Stromal cell of bone marrow (primary cell): ENCODE data around the gene APOE.
A peak's percentile ranks its signal among the peaks of the same experiment; 100 is the strongest.
"Not testable (repeated sequence)": the region's sequence is repeated elsewhere in the genome, so short reads cannot be mapped to it uniquely, and the experiment has no call there.

Experiments
- DNase-seq: peaks from one replicate; pipeline ENCODE4 v3.0.0-alpha.2; 2012; ENCODE audit warnings: low read depth

Gene APOE

DNA sequence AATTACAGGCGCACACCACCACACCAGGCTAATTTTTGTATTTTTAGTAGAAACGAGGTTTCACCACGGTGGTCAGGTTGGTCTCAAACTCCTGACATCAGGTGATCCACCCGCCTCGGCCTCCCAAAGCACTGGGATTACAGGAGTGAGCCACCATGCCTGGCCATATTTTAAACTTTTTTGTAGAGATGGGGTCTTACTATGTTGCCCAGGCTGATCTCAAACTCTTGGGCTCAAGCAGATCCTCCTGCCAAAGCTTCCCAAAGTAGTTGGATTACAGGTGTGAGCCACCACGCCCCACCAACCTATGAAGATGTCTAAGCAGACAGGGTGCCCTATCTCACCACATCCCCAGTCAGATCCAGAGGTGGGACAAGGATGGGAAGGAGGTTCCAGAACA is 6.3 kb downstream of the APOE start:
- not testable (repeated sequence) for DNase-seq

DNA sequence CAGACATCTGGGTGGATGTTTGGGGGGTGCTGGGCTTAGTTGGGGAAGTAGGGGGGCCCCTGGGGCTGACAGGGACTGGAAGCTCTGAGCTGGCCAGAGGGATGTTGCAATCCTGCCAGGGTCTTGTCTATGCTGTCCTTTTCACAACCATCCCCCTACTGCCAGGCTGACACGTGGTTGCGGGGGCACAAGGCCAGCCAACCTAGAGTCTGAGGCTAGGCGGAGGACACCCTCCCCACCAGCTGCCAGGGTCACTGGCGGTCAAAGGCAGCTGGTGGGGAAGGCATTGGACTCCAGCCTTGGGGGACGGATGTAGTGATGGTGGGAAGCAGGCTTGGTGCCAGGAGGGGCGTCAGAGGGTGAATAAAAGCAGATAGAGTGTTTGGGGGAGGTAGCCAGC is 7.3 kb downstream of the APOE start:
- no peak for DNase-seq

DNA sequence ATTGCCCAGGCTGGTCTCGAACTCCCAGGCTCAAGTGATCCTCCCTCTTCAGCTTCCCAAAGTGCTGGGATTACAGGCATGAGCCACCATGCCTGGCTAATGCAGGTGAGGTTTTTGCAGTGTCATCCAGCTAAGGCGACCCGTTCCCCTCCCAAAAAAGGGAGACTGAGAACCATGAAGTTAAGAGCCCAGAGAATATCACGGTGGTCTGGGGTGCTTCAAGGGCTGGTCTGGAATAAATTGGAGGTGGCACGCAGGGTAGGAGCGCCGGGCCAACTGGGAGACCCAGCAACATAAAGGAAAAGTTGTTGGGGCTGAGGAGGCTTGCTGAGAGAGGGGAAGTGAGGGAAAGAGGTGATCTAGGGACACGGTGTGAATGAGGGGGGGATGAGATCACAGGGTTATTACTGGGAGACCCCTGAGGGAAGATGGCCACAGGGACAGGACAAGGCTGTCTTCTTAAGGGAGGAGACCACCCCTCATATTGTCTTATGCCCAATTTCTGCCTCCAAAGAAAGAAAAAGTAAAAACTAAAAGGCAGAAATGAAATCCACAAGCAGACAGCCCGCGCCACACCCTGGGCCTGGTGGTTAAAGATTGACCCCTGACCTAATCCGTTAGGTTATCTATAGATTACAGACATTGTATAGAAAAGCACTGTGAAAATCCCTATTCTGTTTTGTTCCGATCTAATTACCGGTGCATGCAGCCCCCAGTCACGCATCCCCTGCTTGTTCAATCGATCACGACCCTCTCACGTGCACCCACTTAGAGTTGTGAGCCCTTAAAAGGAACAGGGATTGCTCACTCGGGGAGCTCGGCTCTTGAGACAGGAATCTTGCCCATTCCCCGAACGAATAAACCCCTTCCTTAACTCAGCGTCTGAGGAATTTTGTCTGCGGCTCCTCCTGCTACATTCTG is 8.2 kb downstream of the APOE start:
- DNase-seq: not testable (repeated sequence)

DNA sequence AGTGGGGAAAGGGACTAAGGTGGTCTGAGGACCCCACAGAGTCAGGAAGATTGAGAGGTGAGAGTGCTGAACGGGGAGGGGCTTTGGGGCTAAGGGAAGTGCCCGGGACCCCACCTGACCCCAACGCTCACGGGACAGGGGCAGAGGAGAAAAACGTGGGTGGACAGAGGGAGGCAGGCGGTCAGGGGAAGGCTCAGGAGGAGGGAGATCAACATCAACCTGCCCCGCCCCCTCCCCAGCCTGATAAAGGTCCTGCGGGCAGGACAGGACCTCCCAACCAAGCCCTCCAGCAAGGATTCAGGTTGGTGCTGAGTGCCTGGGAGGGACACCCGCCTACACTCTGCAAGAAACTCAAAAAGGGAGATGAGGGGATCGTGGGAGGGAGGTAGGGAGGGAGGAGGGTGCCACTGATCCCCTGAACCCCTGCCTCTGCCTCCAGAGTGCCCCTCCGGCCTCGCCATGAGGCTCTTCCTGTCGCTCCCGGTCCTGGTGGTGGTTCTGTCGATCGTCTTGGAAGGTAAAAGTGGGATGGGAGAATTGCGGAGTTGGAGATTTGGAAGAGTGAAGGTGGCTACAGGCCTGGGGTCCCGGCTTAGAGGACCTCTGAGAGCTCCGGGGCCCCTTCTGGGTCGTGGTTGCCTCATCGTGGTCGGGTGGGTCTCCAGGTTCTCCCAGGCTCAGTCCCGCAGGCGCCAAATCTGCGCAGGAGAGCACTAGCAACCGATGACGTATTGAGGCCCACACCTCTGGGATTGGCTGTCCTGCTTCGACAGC is 9.0 kb downstream of the APOE start, which contains the start of gene APOC1:
Gene APOC1 (plus strand): TSS at position 176 of the 774 bp plus-strand sequence. CDS start 284 bp downstream, at position 460.
- DNase-seq: peak; percentile 57

DNA sequence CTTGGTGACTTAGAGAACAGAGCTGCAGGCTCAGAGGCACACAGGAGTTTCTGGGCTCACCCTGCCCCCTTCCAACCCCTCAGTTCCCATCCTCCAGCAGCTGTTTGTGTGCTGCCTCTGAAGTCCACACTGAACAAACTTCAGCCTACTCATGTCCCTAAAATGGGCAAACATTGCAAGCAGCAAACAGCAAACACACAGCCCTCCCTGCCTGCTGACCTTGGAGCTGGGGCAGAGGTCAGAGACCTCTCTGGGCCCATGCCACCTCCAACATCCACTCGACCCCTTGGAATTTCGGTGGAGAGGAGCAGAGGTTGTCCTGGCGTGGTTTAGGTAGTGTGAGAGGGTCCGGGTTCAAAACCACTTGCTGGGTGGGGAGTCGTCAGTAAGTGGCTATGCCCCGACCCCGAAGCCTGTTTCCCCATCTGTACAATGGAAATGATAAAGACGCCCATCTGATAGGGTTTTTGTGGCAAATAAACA is 18.7 kb downstream of the APOE start:
- no peak for DNase-seq

DNA sequence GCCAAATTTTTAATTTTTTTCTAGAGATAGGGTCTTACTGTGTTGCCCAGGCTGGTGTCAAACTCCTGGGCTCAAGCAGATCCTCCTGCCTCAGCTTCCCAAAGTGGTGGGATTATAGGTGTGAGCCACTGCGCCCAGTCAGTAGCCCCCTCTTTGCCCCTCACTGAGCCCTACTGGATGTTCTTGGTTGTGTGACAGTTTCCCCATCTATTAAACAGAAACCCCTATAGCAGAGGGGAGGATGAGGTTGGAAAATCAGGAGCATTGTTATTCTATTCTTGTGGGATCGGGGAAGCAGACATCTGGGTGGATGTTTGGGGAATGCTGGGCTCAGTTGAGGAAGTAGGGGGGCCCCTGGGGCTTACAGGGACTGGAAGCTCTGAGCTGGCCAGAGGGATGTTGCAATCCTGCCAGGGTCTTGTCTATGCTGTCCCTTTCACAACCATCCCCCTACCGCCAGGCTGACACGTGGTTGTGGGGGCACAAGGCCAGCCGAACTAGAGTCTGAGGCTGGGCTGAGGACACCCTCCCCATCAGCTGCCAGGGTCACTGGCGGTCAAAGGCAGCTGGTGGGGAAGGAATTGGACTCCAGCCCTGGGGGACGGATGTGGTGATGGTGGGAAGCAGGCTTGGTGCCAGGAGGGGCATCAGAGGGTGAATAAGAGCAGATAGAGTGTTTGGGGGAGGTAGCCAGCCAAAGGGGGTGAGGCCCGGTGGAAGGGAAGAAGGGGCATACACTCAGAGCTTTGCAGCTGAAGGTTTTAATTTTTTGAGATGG is 19.7 kb downstream of the APOE start:
- peak; percentile 77 for DNase-seq

DNA sequence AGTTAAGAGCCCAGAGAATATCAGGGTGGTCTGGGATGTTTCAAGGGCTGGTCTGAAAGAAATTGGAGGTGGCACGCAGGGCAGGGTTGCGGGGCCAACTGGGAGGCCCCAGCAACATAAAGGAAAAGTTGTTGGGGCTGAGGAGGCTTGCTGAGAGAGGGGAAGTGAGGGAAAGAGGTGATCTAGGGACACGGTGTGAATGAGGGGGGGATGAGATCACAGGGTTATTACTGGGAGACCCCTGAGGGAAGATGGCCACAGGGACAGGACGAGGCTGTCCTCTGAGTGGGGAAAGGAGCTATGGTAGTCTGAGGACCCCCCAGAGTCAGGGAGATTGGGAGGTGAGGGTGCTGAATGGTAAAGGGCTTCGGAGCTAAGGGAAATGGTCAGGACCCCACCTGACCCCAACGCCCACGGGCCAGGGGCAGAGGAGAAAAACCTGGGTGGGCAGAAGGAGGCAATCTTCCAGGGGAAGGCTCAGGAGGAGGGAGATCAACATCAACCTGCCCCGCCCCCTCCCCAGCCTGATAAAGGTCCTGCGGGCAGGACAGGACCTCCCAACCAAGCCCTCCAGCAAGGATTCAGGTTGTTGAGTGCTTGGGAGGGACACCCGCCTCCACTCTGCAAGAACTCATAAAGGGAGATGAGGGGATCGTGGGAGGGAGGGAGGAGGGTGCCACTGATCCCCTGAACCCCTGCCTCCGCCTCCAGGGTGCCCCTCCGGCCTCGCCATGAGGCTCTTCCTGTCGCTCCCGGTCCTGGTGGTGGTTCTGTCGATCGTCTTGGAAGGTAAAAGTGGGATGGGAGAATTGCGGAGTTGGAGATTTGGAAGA is 20.9 kb downstream of the APOE start:
- not testable (repeated sequence) for DNase-seq

DNA sequence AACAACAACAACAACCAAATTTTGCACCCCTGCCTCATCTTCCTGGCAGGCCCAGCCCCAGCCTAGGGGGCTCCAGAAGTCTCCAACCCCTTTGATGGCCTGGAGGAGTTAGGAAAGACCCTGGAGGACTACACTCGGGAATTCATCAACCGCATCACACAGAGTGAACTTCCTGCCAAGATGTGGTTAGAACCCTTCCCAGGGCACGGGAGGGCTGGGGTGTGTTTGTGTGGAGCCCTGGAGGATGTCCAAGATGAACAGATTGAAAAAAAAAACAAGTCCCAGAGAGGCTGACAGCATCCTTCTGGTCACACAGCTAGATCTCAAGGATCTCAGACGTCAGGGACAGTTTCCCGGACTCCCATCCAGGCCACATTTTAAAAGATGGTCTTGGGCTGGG is 22.1 kb downstream of the APOE start:
- peak; percentile 77 for DNase-seq

DNA sequence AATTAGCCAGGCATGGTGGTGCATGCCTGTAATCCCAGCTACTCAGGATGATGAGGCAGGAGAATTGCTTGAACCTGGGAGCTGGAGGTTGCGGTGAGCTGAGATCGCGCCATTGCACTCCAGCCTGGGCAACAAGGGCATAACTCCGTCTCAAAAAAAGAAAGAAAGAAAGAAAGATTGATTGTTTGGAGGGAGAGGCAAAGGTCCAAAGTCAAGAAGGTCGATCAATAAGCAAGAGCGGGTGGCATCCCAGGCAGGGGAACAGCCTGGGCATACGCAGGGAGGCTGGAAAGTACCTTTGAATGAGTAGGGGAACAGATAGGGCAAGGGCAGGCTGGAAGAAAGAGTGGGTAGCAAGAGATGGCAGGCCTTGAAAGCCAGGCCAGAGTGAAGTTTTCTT is 24.5 kb downstream of the APOE start:
- DNase-seq: no peak

DNA sequence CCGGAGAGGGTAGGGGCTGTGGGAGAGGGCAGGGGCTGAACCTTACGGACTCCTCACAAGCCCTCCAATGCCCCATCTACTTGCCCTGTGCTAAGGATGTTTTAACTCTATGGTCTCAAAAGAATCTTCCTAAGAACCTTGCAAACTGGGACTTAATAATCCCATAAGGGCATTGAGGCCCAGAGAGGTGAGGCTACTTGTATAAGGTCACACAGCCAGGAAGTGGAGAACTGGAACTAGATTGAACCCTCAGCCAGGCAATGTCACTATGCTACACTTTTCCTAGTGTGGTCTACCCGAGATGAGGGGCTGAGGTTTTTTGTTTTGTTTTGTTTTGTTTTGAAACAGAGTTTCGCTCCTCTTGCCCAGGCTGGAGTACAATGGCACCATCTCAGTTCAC is 25.9 kb downstream of the APOE start:
- DNase-seq: no peak

DNA sequence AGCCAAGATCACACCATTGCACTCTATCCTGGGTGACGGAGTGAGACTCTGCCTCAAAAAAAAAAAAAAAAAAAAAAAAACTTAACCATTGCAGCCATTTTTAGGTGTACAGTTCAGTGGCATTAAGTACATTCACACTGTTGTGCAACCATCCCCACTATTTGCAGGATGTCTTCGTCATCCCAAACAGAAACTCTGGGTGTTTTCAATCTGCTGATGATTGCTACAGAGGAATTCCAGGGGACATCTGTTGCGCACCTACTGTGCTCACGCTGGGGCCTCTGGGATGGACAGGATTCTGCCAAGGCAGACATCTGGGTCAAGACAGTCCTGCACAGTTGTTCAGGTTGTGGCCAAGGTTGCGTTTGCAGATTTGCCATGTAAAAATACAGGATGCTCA is 34.1 kb downstream of the APOE start:
- no peak for DNase-seq

DNA sequence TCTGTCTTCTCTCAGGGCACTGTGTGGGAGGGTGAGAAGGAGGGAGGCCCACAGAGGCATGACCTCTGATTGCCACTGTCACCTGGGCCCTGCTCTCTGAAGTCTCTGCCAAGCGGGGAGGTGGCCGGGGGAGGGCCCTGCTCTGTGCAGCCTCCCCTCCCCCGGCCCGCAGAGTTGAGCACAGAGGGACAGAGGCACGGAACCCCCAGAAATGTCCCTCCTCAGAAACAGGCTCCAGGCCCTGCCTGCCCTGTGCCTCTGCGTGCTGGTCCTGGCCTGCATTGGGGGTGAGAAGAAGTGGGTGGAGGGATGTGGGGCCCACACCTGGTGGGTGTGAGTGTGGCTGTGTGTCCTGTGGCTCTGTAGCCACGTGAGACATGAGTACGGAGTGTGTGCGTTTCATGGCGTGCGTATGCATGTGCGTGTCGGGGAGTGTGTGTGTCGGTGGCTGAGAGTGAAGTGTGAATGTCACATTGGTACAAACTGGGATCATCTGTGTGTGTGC is 36.5 kb downstream of the APOE start, which contains the start of gene APOC4:
Gene APOC4 (plus strand): TSS at position 171 of the 505 bp plus-strand sequence. CDS start 41 bp downstream, at position 212.
- DNase-seq: no peak

DNA sequence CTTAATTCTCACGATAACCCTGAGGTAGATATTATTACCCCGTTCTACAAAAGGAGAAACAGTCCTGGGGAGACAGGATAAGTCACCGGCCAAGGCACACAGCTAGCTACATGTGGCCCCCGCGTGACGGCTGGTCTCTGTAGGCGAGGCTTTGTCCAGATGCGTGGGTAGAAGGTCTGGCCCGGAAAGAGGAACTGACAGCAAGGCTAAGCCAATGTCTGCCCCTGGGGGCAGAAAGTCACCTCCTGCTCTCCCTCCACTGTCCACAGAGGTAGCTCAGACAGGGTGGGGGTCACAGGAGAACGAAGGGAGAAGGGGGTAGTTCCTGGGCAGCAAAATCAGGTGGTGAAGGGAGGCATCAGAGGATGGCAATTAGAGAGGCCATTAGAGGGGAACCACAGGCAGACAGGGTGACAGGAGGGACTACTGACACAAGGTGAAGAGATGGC is 38.2 kb downstream of the APOE start:
- no peak for DNase-seq

DNA sequence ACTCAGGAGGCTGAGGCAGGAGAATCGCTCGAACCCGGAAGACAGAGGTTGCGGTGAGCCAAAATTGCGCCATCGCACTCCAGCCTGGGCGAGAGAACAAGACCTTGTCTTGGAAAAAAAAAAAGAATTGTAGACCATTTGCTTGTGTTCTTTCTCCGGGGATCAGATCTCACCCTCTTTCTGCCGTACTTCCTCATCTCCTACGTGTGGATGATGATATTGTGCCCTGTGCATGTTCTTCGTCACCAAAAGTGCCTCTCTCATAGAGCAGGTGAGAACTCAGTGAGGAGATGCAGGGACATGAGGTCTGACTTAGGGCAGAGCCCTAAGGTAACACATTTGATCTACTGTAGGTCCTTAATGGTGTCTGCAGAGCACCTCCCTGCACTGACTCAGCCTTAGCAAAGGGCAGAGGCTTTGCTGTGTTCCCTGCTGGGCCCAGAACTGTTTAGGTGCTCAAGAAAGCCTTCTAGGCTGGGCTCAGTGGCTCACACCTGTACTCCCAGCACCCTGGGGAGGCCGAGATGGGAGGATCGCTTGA is 41.5 kb downstream of the APOE start:
- DNase-seq: no peak

DNA sequence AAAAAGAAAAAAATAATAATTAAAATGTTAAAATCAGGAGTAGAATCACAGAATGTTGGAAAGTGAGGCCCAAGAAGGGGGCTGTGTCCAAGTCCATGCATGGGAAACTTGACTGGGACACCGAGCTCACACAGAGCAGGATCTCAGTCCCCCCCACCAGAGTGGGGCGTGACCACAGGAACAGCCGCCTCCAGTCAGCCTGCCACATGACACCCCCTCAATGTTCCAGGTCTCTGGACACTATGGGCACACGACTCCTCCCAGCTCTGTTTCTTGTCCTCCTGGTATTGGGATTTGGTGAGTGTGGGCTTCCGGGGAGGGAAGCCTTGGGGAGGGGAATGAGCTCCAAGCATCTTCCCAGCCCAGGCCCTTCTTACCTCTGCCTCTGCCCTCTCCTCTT is 42.6 kb downstream of the APOE start:
- no peak for DNase-seq

DNA sequence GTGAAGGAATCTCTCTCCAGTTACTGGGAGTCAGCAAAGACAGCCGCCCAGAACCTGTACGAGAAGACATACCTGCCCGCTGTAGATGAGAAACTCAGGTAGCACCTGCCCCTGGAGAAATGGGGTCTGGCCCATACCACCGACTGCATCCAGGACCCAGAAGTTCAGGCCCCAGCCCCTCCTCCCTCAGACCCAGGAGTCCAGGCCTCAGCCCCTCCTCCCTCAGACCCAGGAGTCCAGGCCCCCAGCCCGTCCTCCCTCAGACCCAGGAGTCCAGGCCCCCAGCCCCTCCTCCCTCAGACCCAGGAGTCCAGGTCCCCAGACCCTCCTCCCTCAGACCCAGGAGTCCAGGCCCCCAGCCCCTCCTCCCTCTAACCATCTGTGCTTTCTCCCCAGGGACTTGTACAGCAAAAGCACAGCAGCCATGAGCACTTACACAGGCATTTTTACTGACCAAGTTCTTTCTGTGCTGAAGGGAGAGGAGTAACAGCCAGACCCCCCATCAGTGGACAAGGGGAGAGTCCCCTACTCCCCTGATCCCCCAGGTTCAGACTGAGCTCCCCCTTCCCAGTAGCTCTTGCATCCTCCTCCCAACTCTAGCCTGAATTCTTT is 43.3 kb downstream of the APOE start:
- DNase-seq: no peak

DNA sequence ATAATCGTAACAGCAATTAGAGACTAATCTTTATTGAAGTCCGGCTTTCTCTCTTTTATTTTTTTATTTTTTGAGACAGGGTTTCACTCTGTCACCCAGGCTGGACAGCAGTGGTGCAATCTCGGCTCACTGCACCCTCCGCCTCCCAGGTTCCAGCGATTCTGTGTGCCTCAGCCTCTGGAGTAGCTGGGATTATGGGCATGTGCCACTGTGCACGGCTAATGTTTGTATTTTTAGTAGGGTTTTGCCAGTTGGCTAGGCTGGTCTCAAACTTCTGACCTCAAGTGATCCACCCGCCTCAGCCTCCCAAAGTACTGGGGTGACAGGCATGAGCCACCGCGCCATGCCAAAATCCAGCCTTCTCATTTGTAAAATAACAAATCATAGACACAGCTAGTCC is 44.0 kb downstream of the APOE start:
- DNase-seq: no peak

DNA sequence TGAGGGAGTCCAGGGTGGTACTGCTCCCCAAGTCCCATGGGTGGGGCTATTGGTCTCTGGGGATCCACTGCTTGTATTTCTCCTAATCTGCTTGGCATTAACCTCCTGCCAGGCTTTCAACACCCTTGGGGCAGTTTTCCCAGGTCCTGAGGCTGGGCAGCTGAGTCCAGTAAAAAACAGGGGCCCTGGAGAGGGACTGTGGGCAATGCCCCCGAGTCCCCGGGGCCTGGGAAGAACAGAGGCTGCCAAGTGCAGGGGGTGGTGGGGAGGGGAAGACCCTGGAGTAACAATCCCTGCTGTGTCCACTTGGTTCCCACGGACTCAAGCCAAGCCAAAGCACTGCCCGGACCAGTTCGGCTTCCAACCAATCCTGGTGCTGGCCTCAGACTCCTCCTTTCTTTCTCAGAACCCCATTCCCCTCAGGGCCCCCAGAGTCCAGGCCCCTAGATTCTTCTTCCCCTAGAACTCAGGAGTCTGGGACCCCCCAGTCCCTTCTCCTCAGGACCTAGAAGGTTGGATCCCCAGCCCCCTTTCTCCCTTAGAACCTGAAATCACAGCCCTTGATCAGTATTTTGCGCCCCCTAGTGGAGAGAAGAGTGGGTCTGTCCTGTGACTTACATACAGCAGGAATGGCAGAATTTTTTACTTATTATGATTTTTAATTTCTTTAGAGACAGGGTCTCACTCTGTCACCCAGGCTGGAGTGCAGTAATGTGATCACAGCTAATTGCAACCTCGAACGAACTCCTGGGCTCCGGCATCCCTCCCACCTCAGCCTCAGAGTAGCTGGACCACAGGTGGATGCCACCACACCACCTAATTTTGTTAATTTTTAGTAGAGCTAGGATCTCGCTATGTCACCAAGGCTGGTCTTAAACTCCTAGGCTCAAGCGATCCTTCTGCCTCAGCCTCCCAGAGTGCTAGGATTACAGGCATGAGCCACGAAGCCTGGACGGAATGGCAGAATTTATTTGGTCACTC is 45.9 kb downstream of the APOE start:
- peak; percentile 62 for DNase-seq

DNA sequence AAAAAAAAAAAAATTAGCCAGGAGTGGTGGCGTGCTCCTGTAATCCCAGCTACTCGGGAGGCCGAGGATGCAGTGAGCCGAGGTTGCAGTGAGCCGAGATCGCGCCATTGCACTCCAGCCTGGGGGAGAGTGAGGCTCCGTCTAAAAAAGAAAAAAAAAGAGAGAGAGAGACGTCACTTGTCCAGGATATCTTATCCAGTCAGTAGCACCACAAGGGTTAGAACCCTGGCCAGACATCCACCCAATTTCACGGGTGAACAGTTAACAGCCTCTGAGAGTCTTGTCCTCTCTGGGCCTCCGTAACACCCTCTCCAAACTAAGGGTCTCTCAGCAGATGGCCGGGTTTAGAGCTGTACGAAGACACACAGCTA is 48.7 kb downstream of the APOE start:
- DNase-seq: no peak
